GM18511 (cell line): ENCODE data around the gene FOLR2.
"Not testable (repeated sequence)": the region's sequence is repeated elsewhere in the genome, so short reads cannot be mapped to it uniquely, and the experiment has no call there.

Source experiments
- ATAC-seq: cut with Tn5 transposase; IDR thresholded peaks from one replicate; pipeline ENCODE4 v1.9.1; 2021; ENCODE audit warnings: mild to moderate bottlenecking, moderate library complexity; ENCODE audit not compliant: unreplicated experiment

FOLR2 gene

DNA sequence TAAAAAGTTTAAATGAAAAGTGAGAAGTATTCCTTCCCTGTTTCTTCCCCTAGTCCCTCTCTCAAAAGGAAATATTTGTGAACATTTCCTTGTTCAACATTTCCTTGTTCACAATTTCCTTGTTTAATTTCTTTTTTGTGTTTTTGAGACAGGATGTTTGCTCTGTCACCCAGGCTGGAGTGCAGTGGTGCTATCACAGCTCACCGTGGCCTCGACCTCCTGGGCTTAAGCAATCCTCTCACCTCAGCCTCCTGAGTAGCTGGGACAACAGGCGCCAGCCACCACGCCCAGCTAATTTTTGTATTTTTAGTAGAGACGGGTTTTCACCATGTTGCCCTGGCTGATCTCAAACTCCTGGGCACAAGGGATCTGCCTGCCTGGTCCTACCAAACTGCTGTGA, 50.4 kb downstream of the FOLR2 start:
- not testable (repeated sequence) for ATAC-seq

DNA sequence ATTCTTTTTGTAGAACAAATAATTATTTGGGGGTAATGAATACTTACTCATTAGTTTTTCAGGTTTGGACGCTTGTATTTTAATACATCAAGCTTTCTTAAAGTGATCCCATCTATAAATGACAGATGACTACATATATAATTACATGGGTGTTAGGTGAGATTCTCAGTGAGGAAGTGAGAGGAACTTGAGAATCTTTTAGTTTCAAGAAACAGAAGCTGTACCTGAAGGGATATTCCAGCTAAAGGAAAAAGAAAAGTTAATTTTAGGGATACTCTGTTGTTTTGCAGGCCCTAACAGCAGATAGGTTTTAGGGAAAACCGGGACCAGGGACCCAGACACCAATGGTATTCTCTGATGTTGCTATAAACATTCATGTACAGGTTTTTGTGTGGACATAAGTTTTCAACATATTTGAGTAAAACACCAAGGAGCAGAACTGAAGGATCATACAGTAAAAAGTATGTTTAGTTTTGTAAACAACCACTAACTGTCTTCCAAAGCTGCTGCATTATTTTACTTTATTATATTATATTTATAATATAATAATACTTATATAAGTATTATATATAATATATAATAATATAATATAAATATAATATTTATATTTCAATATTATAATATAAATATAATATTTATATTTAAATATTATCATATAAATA, 51.5 kb downstream of the FOLR2 start:
- no peak for ATAC-seq
